Embryonic facial prominence (tissue), 1 donor: ENCODE measurements around the gene TXLNG.
"Not testable (repeated sequence)": the region's sequence is repeated elsewhere in the genome, so short reads cannot be mapped to it uniquely, and the experiment has no call there.

Source experiments
- DNase-seq: peaks from one replicate; pipeline ENCODE4 v3.0.0-alpha.2; 2016; ENCODE audit errors: extremely low spot score

TXLNG gene

GRCh38 chrX:16838202-16839066 lies 52.2 kb downstream of the TXLNG start:
- no peak for DNase-seq

GRCh38 chrX:16839219-16839851 lies 53.1 kb downstream of the TXLNG start:
- DNase-seq: no peak

GRCh38 chrX:16839852-16840460 lies 53.7 kb downstream of the TXLNG start:
- DNase-seq: no peak

GRCh38 chrX:16842684-16843083 lies 56.4 kb downstream of the TXLNG start:
- DNase-seq: no peak

- DNase-seq: no peak
Measured at GRCh38 chrX:16843208-16843909, 57.1 kb downstream of the TXLNG start.

- no peak for DNase-seq
Measured at GRCh38 chrX:16845686-16846085, 59.4 kb downstream of the TXLNG start.

GRCh38 chrX:16848541-16848940 lies 62.3 kb downstream of the TXLNG start:
- DNase-seq: no peak

- DNase-seq: no peak
Measured at GRCh38 chrX:16851421-16851820, 65.2 kb downstream of the TXLNG start.

GRCh38 chrX:16851827-16852226 lies 65.6 kb downstream of the TXLNG start:
- no peak for DNase-seq

- DNase-seq: no peak
Measured at GRCh38 chrX:16852617-16853179, 66.4 kb downstream of the TXLNG start.

- DNase-seq: no peak
Measured at GRCh38 chrX:16853537-16853936, 67.3 kb downstream of the TXLNG start.

- no peak for DNase-seq
Measured at GRCh38 chrX:16855363-16856075, 69.3 kb downstream of the TXLNG start.

- not testable (repeated sequence) for DNase-seq
Measured at GRCh38 chrX:16856076-16856404, 69.8 kb downstream of the TXLNG start.

GRCh38 chrX:16856744-16857143 lies 70.5 kb downstream of the TXLNG start:
- DNase-seq: no peak

- no peak for DNase-seq
Measured at GRCh38 chrX:16862829-16863228, 76.6 kb downstream of the TXLNG start.

GRCh38 chrX:16867947-16868346 lies 81.7 kb downstream of the TXLNG start:
- DNase-seq: no peak

GRCh38 chrX:16868920-16869319 lies 82.7 kb downstream of the TXLNG start:
- DNase-seq: no peak

- no peak for DNase-seq
Measured at GRCh38 chrX:16869393-16870094, 83.3 kb downstream of the TXLNG start.

GRCh38 chrX:16870095-16870861 lies 84.0 kb downstream of the TXLNG start, which contains the start of gene RBBP7:
RBBP7 (minus strand) TSS chrX:16870362; CDS start chrX:16870053, 309 bp downstream.
- peak; percentile 83 for DNase-seq
